ENCODE results near the gene HBE1.

DNA sequence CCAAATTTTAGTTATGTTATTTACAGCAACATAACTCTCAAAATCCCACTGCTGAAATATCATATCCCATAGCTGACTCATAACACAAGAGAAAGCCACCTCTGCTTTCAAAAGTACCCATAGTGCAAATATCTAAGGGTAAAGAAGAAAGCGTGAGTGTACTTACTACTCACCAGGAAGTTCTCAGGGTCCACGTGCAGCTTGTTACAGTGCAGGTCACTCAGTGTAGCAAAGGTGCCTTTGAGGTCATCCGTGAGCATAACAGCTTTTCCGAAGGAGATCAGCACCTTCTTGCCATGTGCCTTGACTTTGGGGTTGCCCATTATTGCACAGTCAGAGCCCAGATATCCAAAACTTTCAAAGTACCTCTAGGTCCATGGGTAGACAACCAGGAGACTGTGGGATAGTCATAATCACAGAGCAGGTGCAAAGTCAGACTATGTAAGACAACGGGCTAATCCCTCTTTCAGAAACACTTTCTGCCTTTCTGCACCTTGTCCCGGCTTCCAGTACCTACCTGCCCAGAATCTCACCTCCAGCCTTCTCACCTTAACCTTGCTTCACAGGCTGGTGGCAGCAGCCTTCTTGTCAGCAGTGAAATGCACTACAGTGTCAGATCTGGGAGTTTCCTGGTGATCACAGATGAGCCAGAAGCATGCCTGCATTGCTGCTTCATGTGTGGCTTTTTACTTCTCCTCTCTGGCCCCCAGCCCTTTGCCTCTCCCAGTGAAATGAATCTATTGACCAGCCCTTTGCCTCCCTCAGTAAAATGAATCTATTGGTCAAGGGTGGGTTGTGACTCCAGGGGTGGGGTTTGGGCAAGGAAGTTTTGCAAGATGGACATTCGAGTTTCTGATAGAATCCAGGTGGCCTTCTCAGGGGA lies 26.6 kb downstream of the HBE1 start:
- TF ChIP-seq, protein P1, sequence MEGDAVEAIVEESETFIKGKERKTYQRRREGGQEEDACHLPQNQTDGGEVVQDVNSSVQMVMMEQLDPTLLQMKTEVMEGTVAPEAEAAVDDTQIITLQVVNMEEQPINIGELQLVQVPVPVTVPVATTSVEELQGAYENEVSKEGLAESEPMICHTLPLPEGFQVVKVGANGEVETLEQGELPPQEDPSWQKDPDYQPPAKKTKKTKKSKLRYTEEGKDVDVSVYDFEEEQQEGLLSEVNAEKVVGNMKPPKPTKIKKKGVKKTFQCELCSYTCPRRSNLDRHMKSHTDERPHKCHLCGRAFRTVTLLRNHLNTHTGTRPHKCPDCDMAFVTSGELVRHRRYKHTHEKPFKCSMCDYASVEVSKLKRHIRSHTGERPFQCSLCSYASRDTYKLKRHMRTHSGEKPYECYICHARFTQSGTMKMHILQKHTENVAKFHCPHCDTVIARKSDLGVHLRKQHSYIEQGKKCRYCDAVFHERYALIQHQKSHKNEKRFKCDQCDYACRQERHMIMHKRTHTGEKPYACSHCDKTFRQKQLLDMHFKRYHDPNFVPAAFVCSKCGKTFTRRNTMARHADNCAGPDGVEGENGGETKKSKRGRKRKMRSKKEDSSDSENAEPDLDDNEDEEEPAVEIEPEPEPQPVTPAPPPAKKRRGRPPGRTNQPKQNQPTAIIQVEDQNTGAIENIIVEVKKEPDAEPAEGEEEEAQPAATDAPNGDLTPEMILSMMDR (IDR thresholded peaks at IDR 0.05) = no peak
- TF ChIP-seq POLR2A (IDR thresholded peaks at IDR 0.05) = no peak

Measured in upper lobe of left lung (tissue), 4 donors.